Inflammatory macrophage treated with lipopolysaccharide for 4 hours (primary cell): ENCODE results near the gene SFTPD.
A peak's percentile ranks its signal among the peaks of the same experiment; 100 is the strongest.
"Not testable (repeated sequence)": the region's sequence is repeated elsewhere in the genome, so short reads cannot be mapped to it uniquely, and the experiment has no call there.

Experiments
- DNase-seq: peaks from one replicate; pipeline ENCODE4 v3.0.0-alpha.2; 2020

The SFTPD gene

GRCh38 chr10:79923669-79924068 is 25.2 kb downstream of the SFTPD start:
- no peak for DNase-seq

- DNase-seq, result no peak
Observed at GRCh38 chr10:79923145-79923544, 25.8 kb downstream of the SFTPD start.

- not testable (repeated sequence) for DNase-seq
Observed at GRCh38 chr10:79922011-79922412, 26.9 kb downstream of the SFTPD start.

- DNase-seq, result peak; percentile 24
Observed at GRCh38 chr10:79915838-79916237, 33.1 kb downstream of the SFTPD start.

GRCh38 chr10:79914512-79914911 is 34.4 kb downstream of the SFTPD start:
- peak; percentile 23 for DNase-seq

- no peak for DNase-seq
Observed at GRCh38 chr10:79910836-79911235, 38.1 kb downstream of the SFTPD start.

GRCh38 chr10:79910344-79910743 is 38.6 kb downstream of the SFTPD start:
- DNase-seq, result no peak

GRCh38 chr10:79905322-79906314 is 43.3 kb downstream of the SFTPD start:
- DNase-seq, result peak; percentile 47

- peak; percentile 21 for DNase-seq
Observed at GRCh38 chr10:79904671-79905321, 44.1 kb downstream of the SFTPD start.

- DNase-seq, result not testable (repeated sequence)
Observed at GRCh38 chr10:79901571-79901970, 47.3 kb downstream of the SFTPD start.

GRCh38 chr10:79898597-79899325 is 50.1 kb downstream of the SFTPD start:
- DNase-seq, result no peak

GRCh38 chr10:79892896-79893295 is 56.0 kb downstream of the SFTPD start:
- not testable (repeated sequence) for DNase-seq

- DNase-seq, result no peak
Observed at GRCh38 chr10:79890469-79890868, 58.4 kb downstream of the SFTPD start.

GRCh38 chr10:79888984-79889383 is 59.9 kb downstream of the SFTPD start:
- DNase-seq, result peak; percentile 66
